Panc1 (cell line): ENCODE data around the gene MYDGF. TPM values are rescaled to one million over a fixed set of nuclear protein-coding genes. Genes with fewer than 3 reads are reported as not detected.

Experiments
- ATAC-seq: fragments of 200-7000 bp; cut with Tn5 transposase; 2 replicates; pipeline ENCODE4 v1.9.1; 2020; ENCODE audit warnings: mild to moderate bottlenecking, moderate library complexity
- BruUV-seq: library from RNA; stranded (reverse); fragments of 400-500 nt; replicated peaks from 2 replicates; lab custom pipeline; 2021; lab: Mats Ljungman, UMichigan
- CTCF ChIA-PET: fragments of 300-600 bp; sonication (Branson Sonifier 250); formaldehyde crosslinking; loops from one replicate; lab custom pipeline; 2022; ENCODE audit warnings: antibody characterized with exemption; lab: Charles Lee
- POLR2A ChIA-PET: fragments of 300-600 bp; sonication (Branson Sonifier 250); formaldehyde crosslinking; loops from one replicate; lab custom pipeline; 2022; ENCODE audit warnings: antibody characterized with exemption; lab: Charles Lee
- DNase-seq: peaks from one replicate; pipeline ENCODE4 v3.0.0-alpha.2; 2010; ENCODE audit warnings: low read depth, low spot score
- H3K27ac ChIP-seq: 2 replicates; pipeline ENCODE4 v1.5.1; 2011; ENCODE audit warnings: mild to moderate bottlenecking, low read length, inconsistent platforms
- H3K27me3 ChIP-seq: fragments of 200-500 bp; sonication (Bioruptor generic); 2 replicates; pipeline ENCODE4 v1.6.0; 2014; ENCODE audit warnings: low read length, inconsistent platforms; ENCODE audit not compliant: control insufficient read depth, insufficient read depth
- H3K36me3 ChIP-seq: fragments of 200-500 bp; sonication (Bioruptor generic); 2 replicates; pipeline ENCODE4 v1.5.1; 2014; ENCODE audit warnings: inconsistent platforms, mild to moderate bottlenecking, low read length, moderate library complexity; ENCODE audit not compliant: control insufficient read depth, insufficient read depth
- H3K4me1 ChIP-seq: 2 replicates; pipeline ENCODE4 v1.5.1; 2011; ENCODE audit warnings: inconsistent platforms, mild to moderate bottlenecking, low read length, moderate library complexity; ENCODE audit not compliant: control insufficient read depth, insufficient read depth
- H3K4me3 ChIP-seq, 2 experiments: 2 replicates each; pipeline ENCODE4 v1.5.1; 2011 to 2012; ENCODE audit warnings: low read depth in 2 of 2, low read length in 2 of 2, mild to moderate bottlenecking in 2 of 2, inconsistent platforms in 1 of 2, moderate library complexity in 1 of 2
- H3K9me3 ChIP-seq: fragments of 200-500 bp; sonication (Bioruptor generic); 2 replicates; pipeline ENCODE4 v1.5.1; 2014; ENCODE audit warnings: low read depth, mild to moderate bottlenecking, inconsistent platforms, low read length, moderate library complexity; ENCODE audit not compliant: control insufficient read depth, insufficient read depth
- POLR2AphosphoS5 ChIP-seq: IDR thresholded peaks from 2 replicates; pipeline ENCODE4 v1.6.1; 2012; ENCODE audit warnings: mild to moderate bottlenecking, low read depth, low read length, moderate library complexity
- SIN3A ChIP-seq: IDR thresholded peaks from 2 replicates; pipeline ENCODE4 v1.6.1; 2012; ENCODE audit warnings: low read depth, mild to moderate bottlenecking, low read length, moderate library complexity, borderline replicate concordance; ENCODE audit not compliant: insufficient read depth
- TCF7L2 ChIP-seq: IDR thresholded peaks from 2 replicates; pipeline ENCODE4 v1.6.1; 2011; ENCODE audit warnings: mild to moderate bottlenecking, low read depth, low read length, inconsistent platforms
- in situ Hi-C: cut with HindIII; loops from 2 replicates; pipeline ENCODE4 v1.10.0; 2016; ENCODE audit warnings: low sequenced_read_pairs, low pct_unique_long_range_greater_than_20kb
- intact Hi-C: fragments of 100-400 bp; cut with micrococcal nuclease; formaldehyde crosslinking; loops from one replicate; pipeline ENCODE4 v1.10.0; 2022; ENCODE audit not compliant: unreplicated experiment
- total RNA-seq: library from RNA; stranded (reverse); gene quantifications from one replicate; pipeline ENCODE4 v1.2.1, GENCODE V29; 2021; ENCODE audit not compliant: unreplicated experiment
- TF ChIP-seq, protein P1 (sequence below): fragments of 450-650 bp; IDR thresholded peaks from 2 replicates; pipeline ENCODE4 v1.5.1; 2017; ENCODE audit warnings: mild to moderate bottlenecking
- TF ChIP-seq, protein P2 (sequence below), 2 experiments: IDR thresholded peaks; 2 replicates each; pipeline ENCODE4 v1.6.1; 2011 to 2012; ENCODE audit warnings: low read depth in 2 of 2, control low read depth in 1 of 2, low read length in 1 of 2, mild to moderate bottlenecking in 1 of 2, moderate library complexity in 1 of 2; ENCODE audit not compliant: insufficient read depth in 1 of 2

MYDGF gene
- total RNA-seq, 1 experiment from 2014 or later: 78.1 TPM

DNA sequence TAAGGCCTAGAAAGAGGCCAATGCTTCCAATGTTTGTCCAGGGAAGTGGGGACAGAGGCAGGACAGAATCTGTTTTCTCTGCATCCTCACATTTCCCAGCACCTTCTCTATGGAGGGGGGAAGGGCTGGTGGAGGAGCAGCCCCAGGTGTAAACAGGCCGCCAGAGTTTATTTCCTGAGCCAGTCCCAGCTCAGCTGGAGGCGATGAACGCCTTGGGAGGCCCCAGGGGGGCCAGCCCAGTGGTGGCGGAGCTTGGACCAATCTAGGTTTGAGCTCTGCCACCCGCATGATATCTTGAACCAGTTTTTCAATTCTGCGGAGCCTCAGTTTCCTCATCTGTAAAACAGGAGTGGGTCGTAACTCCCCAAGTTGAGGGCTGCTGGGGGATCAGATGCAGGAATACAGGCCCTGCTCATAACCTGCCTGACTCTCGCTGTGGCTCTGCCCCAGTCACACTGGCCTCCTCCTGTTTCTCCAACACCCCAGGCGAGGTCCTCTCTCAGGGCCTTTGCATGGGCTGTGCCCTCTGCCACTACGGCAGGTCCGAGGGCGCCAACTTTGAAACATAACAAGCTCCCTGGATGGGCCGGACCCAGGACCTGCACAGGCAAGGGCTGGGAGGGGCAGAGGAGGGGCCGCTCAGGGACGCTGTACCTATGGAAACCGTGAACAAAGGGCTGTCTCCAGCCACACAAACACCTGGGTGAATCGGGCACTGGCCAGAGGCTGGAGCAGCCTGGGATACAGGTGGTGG, 29.7 kb downstream of the MYDGF start:
- no TSS peak for BruUV-seq
- no peak for TF ChIP-seq SIN3A
- TF ChIP-seq, protein P1, sequence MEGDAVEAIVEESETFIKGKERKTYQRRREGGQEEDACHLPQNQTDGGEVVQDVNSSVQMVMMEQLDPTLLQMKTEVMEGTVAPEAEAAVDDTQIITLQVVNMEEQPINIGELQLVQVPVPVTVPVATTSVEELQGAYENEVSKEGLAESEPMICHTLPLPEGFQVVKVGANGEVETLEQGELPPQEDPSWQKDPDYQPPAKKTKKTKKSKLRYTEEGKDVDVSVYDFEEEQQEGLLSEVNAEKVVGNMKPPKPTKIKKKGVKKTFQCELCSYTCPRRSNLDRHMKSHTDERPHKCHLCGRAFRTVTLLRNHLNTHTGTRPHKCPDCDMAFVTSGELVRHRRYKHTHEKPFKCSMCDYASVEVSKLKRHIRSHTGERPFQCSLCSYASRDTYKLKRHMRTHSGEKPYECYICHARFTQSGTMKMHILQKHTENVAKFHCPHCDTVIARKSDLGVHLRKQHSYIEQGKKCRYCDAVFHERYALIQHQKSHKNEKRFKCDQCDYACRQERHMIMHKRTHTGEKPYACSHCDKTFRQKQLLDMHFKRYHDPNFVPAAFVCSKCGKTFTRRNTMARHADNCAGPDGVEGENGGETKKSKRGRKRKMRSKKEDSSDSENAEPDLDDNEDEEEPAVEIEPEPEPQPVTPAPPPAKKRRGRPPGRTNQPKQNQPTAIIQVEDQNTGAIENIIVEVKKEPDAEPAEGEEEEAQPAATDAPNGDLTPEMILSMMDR: no peak
- TF ChIP-seq, protein P2, sequence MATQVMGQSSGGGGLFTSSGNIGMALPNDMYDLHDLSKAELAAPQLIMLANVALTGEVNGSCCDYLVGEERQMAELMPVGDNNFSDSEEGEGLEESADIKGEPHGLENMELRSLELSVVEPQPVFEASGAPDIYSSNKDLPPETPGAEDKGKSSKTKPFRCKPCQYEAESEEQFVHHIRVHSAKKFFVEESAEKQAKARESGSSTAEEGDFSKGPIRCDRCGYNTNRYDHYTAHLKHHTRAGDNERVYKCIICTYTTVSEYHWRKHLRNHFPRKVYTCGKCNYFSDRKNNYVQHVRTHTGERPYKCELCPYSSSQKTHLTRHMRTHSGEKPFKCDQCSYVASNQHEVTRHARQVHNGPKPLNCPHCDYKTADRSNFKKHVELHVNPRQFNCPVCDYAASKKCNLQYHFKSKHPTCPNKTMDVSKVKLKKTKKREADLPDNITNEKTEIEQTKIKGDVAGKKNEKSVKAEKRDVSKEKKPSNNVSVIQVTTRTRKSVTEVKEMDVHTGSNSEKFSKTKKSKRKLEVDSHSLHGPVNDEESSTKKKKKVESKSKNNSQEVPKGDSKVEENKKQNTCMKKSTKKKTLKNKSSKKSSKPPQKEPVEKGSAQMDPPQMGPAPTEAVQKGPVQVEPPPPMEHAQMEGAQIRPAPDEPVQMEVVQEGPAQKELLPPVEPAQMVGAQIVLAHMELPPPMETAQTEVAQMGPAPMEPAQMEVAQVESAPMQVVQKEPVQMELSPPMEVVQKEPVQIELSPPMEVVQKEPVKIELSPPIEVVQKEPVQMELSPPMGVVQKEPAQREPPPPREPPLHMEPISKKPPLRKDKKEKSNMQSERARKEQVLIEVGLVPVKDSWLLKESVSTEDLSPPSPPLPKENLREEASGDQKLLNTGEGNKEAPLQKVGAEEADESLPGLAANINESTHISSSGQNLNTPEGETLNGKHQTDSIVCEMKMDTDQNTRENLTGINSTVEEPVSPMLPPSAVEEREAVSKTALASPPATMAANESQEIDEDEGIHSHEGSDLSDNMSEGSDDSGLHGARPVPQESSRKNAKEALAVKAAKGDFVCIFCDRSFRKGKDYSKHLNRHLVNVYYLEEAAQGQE (IDR thresholded peaks at IDR 0.05; ENCODE audit: insufficient read depth in 1 of 2, low read depth in 2 of 2, low read length in 1 of 2): no peak
- TF ChIP-seq POLR2AphosphoS5: no peak
- TF ChIP-seq TCF7L2: no peak
- peak overlapping the region; percentile 61 to 74 for H3K4me3 ChIP-seq
- no peaks in the 10 kb centered on the region for H3K9me3 ChIP-seq
- ATAC-seq (no peak), DNase-seq (no peak)
- in situ Hi-C loops (no loop called here), intact Hi-C loops (no loop called here)
- ChIA-PET POLR2A (no interaction called here), CTCF (no interaction called here)
- H3K27ac ChIP-seq: no peak overlapping the region
- H3K36me3 ChIP-seq: peaks cover 4% of the 10 kb centered on the region; the same call in 1 of the 2 replicates
- peaks cover 3% of the 10 kb centered on the region for H3K4me1 ChIP-seq
- no peaks in the 10 kb centered on the region for H3K27me3 ChIP-seq

DNA sequence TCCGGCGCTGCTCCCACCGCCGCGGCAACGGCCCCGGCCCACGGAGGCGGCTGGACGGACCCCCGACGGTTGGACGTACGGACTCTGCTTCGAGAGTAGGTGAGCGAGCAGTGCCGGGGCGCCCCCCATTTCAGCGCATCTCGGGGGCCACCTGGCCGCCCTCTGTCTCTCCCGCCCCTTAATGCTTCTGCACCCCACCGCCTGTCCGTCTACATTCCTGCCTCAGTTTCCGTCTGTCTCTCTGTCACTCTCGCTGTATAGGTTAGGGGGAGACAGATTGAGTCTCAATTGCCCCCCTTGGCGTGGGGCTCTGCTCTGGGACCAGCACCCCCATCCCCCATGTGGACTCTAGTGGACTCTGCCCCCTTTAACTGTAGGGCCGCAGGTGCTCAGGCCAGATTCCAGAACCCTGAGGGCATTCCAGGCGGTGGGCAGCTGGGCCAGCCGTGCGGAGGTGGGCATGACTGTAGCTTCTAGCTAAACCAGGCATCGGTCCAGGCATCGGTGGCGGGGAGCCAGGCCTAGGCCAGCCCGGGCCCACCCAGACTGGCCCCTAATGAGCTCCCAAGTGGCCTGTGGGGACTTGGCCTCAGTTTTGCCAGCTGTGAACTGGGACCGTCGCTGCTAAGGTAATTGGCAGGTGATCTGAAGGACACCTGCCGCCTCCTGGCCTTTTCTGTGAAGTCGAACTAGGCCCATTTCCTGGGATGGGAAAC, 30.5 kb downstream of the MYDGF start:
- Histone ChIP-seq H3K27ac (peak overlapping the region; percentile 66), H3K4me3 (peak overlapping the region; percentile 61 to 74), H3K27me3 (no peaks in the 10 kb centered on the region), H3K36me3 (peaks cover 4% of the 10 kb centered on the region; the same call in 1 of the 2 replicates), H3K4me1 (peaks cover 3% of the 10 kb centered on the region), H3K9me3 (no peaks in the 10 kb centered on the region)
- TF ChIP-seq POLR2AphosphoS5: no peak
- TF ChIP-seq TCF7L2: no peak
- TF ChIP-seq, protein P2 (IDR thresholded peaks at IDR 0.05; ENCODE audit: insufficient read depth in 1 of 2, low read depth in 2 of 2, low read length in 1 of 2): no peak
- TF ChIP-seq, protein P1: no peak
- no peak for TF ChIP-seq SIN3A
- intact Hi-C loops: loop anchor here (5.0 kb wide), 1 partner anchor 62 kb away; no protein-coding TSS in a partner anchor
- peak; percentile 5; the same call in 1 of the 2 replicates for ATAC-seq
- POLR2A ChIA-PET: no interaction called here
- in situ Hi-C loops: no loop called here
- no TSS peak for BruUV-seq
- CTCF ChIA-PET: no interaction called here
- no peak for DNase-seq
